Hepatocyte (in vitro differentiated cells): Measurements from ENCODE around the gene CELF4. TPM values are rescaled to one million over a fixed set of nuclear protein-coding genes. Genes with fewer than 3 reads are reported as not detected.

Experiments
- DNase-seq: peaks from one replicate; pipeline ENCODE4 v3.0.0-alpha.2; 2016; ENCODE audit warnings: low spot score
- H2AFZ ChIP-seq: fragments of 200-600 bp; sonication (generic); 2 replicates; pipeline ENCODE4 v1.6.0; 2016; ENCODE audit warnings: antibody characterized with exemption, mild to moderate bottlenecking
- H3K27ac ChIP-seq: fragments of 200-600 bp; sonication (generic); 2 replicates; pipeline ENCODE4 v1.5.1; 2016; ENCODE audit warnings: mild to moderate bottlenecking
- H3K27me3 ChIP-seq: fragments of 200-600 bp; sonication (generic); 2 replicates; pipeline ENCODE4 v1.6.1; 2016
- H3K36me3 ChIP-seq: fragments of 200-600 bp; sonication (generic); replicated peaks from 2 replicates; pipeline ENCODE4 v1.5.1; 2016; ENCODE audit warnings: low read depth; ENCODE audit not compliant: insufficient read depth
- H3K4me1 ChIP-seq: fragments of 200-600 bp; sonication (generic); 2 replicates; pipeline ENCODE4 v1.5.1; 2016; ENCODE audit warnings: mild to moderate bottlenecking, moderate library complexity; ENCODE audit not compliant: insufficient read depth
- H3K4me2 ChIP-seq: fragments of 200-600 bp; sonication (generic); 2 replicates; pipeline ENCODE4 v1.6.0; 2016
- H3K4me3 ChIP-seq: fragments of 200-600 bp; sonication (generic); 2 replicates; pipeline ENCODE4 v1.5.1; 2016; ENCODE audit warnings: mild to moderate bottlenecking
- H3K79me2 ChIP-seq: fragments of 200-600 bp; sonication (generic); 2 replicates; pipeline ENCODE4 v1.6.0; 2017; ENCODE audit warnings: mild to moderate bottlenecking
- H3K9me2 ChIP-seq: fragments of 200-600 bp; sonication (generic); replicated peaks from 2 replicates; pipeline ENCODE4 v1.6.0; 2017; ENCODE audit warnings: mild to moderate bottlenecking; ENCODE audit not compliant: insufficient read depth
- H3K9me3 ChIP-seq: fragments of 200-600 bp; sonication (generic); 2 replicates; pipeline ENCODE4 v1.5.1; 2016; ENCODE audit warnings: low read depth, mild to moderate bottlenecking
- H4K20me1 ChIP-seq: fragments of 200-600 bp; sonication (generic); 2 replicates; pipeline ENCODE4 v1.6.0; 2016; ENCODE audit warnings: mild to moderate bottlenecking; ENCODE audit not compliant: insufficient read depth, poor library complexity, severe bottlenecking
- CTCF ChIP-seq: fragments of 200-600 bp; sonication (generic); IDR thresholded peaks from 2 replicates; pipeline ENCODE4 v1.5.1; 2016; ENCODE audit warnings: antibody characterized with exemption, mild to moderate bottlenecking; ENCODE audit not compliant: poor library complexity
- EZH2 ChIP-seq: fragments of 200-600 bp; sonication (generic); IDR thresholded peaks from 2 replicates; pipeline ENCODE4 v1.6.1; 2016; ENCODE audit warnings: antibody characterized with exemption, mild to moderate bottlenecking, borderline replicate concordance
- EZH2phosphoT487 ChIP-seq: fragments of 200-600 bp; sonication (generic); IDR thresholded peaks from one replicate; pipeline ENCODE4 v1.6.1; 2018; ENCODE audit warnings: antibody characterized with exemption, mild to moderate bottlenecking, low read depth, moderate library complexity; ENCODE audit not compliant: unreplicated experiment, severe bottlenecking
- WGBS: methylation state at CpG from one replicate; pipeline ENCODE4 v1.1.6; 2016; ENCODE audit warnings: low lambda C conversion rate; ENCODE audit errors: missing lambda C conversion rate; 5-methylcytosine and 5-hydroxymethylcytosine counted together
- polyA plus RNA-seq: library from polyadenylated mRNA; unstranded; fragments of >200 nt; fragmentation: Nextera tagmentation; extraction: Ambion mirVana; gene quantifications from 2 replicates; pipeline ENCODE4 v1.2.1, GENCODE V29; 2016
- total RNA-seq: library from RNA; depleted of rRNA; stranded (reverse); fragments of >200 nt; gene quantifications from 2 replicates; pipeline ENCODE4 v1.2.3, GENCODE V29; 2014

CELF4 gene
- total and polyA plus RNA-seq, 2 experiments from 2014 or later: 1.3 to 2.9 TPM

GRCh38 chr18:37210781-37211180 lies 354.8 kb downstream of the CELF4 start:
- TF ChIP-seq EZH2: no peak
- TF ChIP-seq CTCF: no peak
- Histone ChIP-seq H3K36me3 (no peaks in the 10 kb centered on the region), H3K4me3 (no peak overlapping the region), H3K9me3 (no peaks in the 10 kb centered on the region), H2AFZ (no peak overlapping the region), H3K4me2 (no peak overlapping the region), H3K9me2 (no peaks in the 10 kb centered on the region), H3K79me2 (no peaks in the 10 kb centered on the region), H3K4me1 (no peaks in the 10 kb centered on the region), H4K20me1 (no peaks in the 10 kb centered on the region), H3K27ac (no peak overlapping the region), H3K27me3 (no peaks in the 10 kb centered on the region)
- no peak for DNase-seq
- 79% methylated on average over 1 of the region's 1 CpG for WGBS

GRCh38 chr18:37207343-37207742 lies 358.3 kb downstream of the CELF4 start:
- no peak for TF ChIP-seq CTCF
- no peak for TF ChIP-seq EZH2phosphoT487
- no peak for TF ChIP-seq EZH2
- 69% methylated on average over 1 of the region's 1 CpG for WGBS
- Histone ChIP-seq H3K9me3 (peaks cover 5% of the 10 kb centered on the region), H3K79me2 (no peaks in the 10 kb centered on the region), H4K20me1 (no peaks in the 10 kb centered on the region), H3K4me1 (no peaks in the 10 kb centered on the region), H3K4me2 (no peak overlapping the region), H3K27me3 (no peaks in the 10 kb centered on the region), H3K9me2 (no peaks in the 10 kb centered on the region), H2AFZ (no peak overlapping the region), H3K27ac (no peak overlapping the region), H3K36me3 (no peaks in the 10 kb centered on the region), H3K4me3 (no peak overlapping the region)
- no peak for DNase-seq

GRCh38 chr18:37199741-37200140 lies 365.9 kb downstream of the CELF4 start:
- Histone ChIP-seq H3K4me3 (no peak overlapping the region), H3K36me3 (no peaks in the 10 kb centered on the region), H3K9me3 (peaks cover 5% of the 10 kb centered on the region), H3K27me3 (no peaks in the 10 kb centered on the region), H3K79me2 (no peaks in the 10 kb centered on the region), H3K4me1 (no peaks in the 10 kb centered on the region), H3K4me2 (no peak overlapping the region), H2AFZ (no peak overlapping the region), H4K20me1 (no peaks in the 10 kb centered on the region), H3K9me2 (no peaks in the 10 kb centered on the region), H3K27ac (no peak overlapping the region)
- DNase-seq: no peak
- TF ChIP-seq CTCF: no peak
- TF ChIP-seq EZH2phosphoT487: no peak
- WGBS: 89% methylated on average over 2 of the region's 2 CpGs
